ENCODE data around the gene SPO11.

Gene SPO11

GRCh38 chr20:57392512-57393271 is 63.1 kb downstream of the SPO11 start:
- no peak for DNase-seq
